Stimulated activated CD4-positive, alpha-beta T cell treated with anti-CD3 and anti-CD28 coated beads, Interleukin-2, amount 100 ng/mL, for 24 hours (primary cell): ENCODE results near the gene SLC38A8.

ENCODE experiments used
- DNase-seq, 2 donors: peaks; one replicate each; pipeline ENCODE4 v3.0.0-alpha.2; 2020

The SLC38A8 gene

GRCh38 chr16:84047626-84048025 is 5.0 kb upstream of the SLC38A8 start:
- DNase-seq: no peak

DNA sequence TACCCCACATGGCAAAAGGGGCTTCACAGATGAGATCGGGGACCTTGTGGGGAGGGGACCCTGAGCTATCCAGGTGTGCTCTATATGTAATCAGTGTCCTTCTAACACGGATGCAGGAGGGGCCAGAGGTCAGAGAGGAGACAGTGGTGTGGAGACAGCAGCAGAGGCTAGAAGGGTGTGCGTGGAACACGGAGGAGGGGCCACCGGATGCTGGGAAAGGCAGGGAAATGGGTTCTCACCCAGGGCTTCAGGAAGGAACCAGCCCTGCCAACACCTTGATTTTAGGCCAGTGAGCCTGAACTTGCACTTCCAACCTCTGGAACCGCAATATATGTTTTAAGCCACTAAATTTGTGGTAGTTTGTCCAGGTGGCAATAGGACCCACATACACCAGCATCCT is 4.6 kb upstream of the SLC38A8 start:
- no peak for DNase-seq

GRCh38 chr16:84045818-84046470 is 3.3 kb upstream of the SLC38A8 start:
- no peak for DNase-seq

GRCh38 chr16:84045001-84045817 is 2.6 kb upstream of the SLC38A8 start:
- no peak for DNase-seq

GRCh38 chr16:84044118-84044488 is 1.5 kb upstream of the SLC38A8 start:
- DNase-seq: no peak

- DNase-seq: no peak
Observed at GRCh38 chr16:84043486-84044117, 1.0 kb upstream of the SLC38A8 start.

GRCh38 chr16:84042879-84043485 is 387 bp upstream of the SLC38A8 start:
- no peak for DNase-seq

DNA sequence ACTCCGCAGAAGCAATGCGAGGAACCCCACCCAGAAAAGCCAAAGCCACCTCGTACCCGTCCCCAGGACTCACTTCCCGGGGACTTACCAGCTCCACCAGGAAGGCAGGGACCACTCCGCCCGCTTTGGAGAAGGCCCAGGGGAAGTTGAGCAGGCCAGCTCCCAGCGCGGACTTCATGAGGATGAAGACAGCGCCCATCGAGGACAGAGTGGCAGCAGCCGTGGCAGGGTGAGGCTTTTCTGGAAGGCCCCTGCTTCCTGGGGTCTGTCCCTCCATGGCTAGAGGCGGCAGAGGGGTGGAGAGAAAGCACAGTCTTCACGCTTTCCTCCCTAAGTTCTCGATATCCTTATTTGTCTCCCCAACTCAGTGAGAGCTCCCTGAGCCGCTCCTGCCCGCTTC is 714 bp downstream of the SLC38A8 start:
- DNase-seq: no peak

GRCh38 chr16:84040823-84041820 is 1.5 kb downstream of the SLC38A8 start:
- DNase-seq: no peak

DNA sequence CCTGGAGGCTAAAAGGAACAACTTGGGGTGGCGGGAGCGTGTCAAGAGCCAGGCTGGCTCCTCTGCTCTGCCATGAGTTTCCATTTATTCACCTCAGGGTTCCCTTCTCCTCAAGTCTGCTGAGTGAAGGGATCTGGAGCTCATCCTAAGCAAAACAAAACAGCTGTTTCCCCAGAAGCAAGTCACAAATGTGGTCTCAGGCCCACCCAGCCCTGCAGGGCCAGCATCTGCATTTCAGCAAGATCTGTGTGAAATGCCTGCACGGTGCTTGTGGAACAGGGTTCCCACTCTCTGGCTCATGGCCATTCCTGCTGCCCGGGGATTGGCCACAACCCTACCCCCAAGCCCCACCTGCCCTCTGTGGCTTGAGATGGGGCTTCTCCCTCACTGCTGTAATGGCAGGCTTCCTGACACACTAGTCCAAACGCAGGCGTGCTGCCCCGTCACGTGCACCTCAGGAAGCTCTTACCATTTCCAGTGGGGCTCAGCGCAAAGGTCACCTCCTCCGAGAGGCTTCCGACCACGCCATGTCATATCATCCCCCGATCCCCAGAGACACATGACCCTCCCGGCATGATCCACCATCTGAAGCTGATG is 2.3 kb downstream of the SLC38A8 start:
- DNase-seq: no peak

- no peak for DNase-seq
Observed at GRCh38 chr16:84039696-84040095, 2.9 kb downstream of the SLC38A8 start.

DNA sequence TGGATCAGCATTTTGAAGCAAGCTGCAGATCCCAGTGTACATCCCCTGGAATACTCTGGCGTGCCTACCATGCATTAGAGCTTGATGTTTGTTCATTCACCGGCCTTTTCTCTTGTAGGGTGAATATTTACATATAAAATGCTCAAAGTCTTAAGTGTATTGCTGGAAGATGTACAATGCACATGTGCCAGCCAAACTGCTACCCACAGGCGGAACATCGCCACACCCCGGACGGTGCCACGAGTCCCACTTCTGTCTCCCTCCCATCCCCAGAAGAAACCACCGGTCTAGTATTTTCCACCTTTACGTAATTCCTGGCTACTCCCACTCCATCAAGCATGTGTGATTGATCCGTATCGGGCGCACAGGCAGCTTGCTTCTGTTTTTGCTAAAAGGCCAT is 4.1 kb downstream of the SLC38A8 start:
- no peak for DNase-seq

DNA sequence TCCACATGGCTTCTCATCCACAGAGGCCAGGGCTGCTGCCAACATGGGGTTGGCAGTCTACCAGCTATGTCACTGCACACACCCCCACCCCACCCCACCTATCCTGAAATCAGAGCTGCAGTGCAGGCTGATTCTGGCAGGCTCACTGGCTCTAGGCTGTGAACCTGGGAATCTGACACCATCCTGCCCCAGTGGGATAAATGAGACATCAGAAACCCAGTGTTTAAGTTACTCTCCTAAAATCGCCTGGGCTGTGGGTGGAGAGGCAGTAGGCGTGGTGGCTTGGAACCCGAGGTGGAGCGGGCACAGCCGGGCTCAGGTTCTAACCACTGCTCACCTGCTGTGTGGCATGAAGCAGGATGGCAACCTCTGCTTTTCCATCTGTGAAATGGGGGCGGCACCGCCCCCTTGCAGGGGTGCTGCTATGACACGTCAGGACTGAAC is 5.6 kb downstream of the SLC38A8 start:
- DNase-seq: no peak

DNA sequence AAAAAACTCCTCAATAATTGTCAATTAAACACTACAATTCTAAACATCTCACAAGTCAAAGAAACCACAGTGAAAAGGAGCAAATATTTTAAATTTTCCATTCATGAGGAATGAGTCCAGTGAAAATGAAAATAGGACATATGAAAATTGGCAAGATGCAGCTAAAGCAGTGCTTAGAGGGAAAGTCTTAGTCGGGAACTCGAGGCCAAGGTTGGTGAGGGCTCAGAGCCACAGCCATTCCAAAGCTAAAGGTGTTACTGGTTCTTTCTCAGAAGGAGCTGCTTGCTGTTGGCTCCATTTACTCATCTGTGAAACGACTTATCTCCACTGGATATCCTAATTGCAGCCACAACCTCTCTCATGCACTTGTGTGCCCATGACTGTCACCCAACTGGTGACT is 6.5 kb downstream of the SLC38A8 start:
- DNase-seq: no peak

GRCh38 chr16:84034516-84034915 is 8.1 kb downstream of the SLC38A8 start:
- no peak for DNase-seq

DNA sequence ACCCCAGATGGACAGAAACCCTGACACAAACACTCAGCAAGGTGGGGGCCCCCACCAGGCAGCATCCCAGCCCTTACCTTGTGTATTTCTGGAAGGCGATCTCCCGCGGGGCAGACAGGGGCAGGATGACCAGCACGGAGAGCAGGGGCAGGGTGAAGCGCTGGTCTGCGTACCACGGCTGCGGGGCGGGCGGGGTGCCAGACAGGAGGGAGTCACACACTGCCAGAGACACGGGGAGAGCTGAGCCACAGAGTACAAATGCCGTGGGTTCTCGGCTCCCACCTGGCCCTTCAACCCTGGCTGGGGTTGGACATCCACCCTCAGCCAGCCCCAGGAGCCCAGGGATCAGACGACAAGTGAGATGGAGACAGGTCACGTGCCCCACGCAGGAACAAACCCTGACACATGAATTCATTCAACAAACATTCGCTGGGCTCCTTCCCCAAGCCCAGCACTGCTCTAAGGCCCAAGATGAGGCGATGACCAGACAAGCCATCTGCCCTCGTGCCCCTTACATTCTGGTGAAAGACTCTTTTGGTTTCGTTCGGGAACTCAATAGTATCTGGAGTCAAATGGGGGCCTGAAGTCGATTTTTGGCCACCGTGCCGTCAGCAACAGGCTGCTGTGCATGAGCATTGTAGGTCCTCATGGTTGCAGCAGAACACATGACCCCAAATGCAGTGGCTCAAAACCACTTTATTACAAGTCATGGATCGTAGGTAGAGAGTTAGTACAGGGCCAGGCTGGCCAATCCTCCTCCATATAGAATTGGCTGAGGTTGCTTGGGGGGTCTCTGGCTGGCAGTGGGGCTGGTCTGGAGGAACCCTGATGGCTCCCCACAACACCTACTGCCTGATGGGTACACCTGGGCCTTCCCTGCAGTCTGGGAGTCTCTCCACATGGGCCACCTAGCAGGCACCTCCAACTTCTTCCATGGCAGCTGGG is 9.1 kb downstream of the SLC38A8 start:
- no peak for DNase-seq

DNA sequence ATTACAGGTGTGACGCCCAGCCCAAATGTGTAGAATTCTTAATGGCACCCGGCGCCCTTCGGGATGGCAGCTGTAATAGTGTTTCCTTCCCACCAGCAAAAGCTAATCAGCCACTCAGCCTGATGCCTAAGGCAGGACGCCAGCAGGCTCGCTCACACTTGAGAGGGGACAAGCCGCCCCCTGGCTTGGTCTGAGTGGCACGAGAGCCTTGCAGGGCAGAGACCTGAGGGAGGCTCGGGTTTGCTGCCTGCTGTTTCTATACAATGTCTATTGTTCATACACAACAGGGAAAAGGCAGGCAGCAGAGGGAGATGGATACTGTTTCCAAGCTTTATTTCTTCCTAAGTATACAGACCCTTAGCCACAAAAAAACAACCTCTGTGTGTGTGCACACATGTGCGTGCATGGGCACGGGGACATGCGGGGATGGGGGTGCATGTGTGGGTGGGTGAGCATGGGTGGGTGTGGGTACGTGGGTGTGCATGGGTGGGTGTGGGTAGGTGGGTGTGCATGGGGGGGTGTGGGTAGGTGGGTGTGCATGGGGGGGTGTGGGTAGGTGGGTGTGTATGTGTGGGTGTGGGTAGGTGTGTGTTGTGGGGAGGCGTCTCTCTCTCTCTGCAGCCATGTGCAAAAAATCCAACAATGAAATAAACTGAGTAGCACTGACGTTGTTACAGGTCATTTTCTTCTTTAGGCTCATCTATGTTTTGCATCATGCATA is 10.0 kb downstream of the SLC38A8 start:
- no peak for DNase-seq

DNA sequence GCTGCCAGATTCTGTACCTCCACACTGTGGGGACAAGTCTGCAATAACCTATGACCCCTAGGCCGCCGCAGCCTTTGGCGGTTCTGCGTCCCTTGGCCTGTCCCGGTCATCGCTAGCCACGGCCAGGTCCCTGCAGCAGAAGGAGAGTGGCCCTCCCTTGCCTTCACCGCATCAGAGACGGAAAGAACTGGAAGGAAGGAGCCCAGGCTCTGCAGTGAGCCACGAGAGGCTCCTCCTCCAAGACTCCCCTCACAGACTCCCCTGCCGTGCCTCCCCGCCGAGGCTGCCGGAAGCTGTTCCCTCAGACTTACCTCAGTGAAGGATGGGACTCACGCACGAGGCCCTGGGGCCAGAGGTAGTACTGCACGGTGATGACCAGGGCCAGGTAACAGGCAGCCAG is 11.0 kb downstream of the SLC38A8 start:
- DNase-seq: no peak

DNA sequence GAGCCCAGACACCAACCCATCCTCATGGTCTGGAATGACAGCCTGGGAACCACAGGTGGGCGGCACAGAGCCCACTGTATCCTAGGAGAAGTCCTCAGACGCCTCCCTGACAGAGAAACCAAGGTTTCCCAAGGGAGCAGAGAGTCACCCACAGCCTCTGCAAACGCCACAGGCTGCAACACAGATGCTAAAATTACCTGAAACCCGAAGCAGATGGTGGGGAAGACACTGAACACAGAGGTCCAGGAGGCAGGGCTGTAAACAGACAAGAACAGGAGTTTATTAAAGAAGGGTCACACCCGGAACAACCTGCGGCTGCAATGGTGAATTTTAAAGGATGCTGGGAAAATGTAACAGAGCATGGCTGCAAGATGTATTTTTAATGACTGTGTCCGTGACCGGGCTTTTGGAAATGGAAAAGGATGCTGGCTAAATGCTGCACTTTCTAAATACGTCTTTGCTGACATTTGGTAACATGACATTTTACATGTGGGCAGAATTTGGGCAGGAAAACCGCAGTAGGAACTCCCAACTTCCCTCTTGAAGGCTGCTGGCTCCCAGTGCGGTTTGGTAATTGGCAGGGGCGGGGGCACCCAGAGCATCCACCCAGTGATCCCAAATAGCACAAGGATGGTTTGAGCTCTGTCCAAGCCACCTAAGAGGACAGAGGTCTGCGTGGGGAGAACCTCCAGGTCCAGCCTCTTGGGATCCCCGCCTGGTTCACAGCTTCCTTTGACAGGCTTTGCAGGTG is 13.1 kb downstream of the SLC38A8 start:
- no peak for DNase-seq
